ENCODE measurements around the gene CACNA1F.

CACNA1F gene

DNA sequence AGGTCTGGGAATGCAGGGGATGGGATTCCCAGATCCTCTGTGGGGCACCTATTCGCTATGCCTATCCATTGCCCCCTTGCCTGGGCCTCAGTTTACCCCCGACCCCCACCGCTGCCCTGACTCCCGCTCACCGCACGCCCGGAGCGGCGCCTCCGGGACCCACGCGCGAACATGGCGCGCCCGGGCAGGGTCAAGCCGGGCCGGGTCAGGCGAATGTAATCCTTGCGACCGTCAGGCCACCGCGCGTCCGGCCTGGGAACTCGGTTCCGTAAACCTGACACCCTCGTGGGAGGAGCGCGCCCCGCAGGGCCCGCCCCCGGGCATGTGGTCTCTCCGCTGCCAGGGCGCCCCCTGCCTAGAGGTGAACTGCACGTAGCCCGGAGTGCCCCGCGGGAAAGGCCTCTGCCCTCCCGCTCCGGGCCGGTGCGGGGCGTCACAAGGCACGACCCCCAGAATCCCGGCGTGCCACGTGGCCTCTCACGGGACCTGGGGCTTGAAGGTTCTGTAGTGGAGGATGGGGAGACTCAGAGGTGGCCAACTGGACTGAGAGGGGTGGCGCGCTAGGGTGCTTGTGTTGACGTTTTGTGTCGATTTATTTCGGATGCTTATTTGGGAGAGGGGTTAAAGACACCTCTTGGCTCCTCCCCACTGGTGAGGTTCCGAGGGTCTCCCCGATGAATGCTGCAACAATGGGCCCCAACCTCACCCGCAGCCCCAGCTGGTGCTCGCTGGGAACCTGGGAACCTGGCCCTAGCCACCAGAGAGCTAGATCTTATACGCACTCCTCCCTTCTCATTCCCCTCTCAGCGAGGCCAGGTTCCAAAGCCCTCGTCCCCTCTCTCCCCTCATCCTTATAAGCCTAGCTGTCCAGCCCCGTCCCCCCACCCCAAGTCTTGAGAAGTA is 46.8 kb downstream of the CACNA1F start, which contains the start of gene PRICKLE3:
TSS of gene PRICKLE3 (minus strand) at position 249 of the 903 bp plus-strand sequence. CDS start at position 173, 76 bp downstream.
- peaks cover 20% of the 10 kb centered on the region for H3K4me1 ChIP-seq (ENCODE audit: insufficient read depth, low read length, severe bottlenecking)
- peak within 1 kb of the TSS; percentile 90 for H3K4me3 ChIP-seq (ENCODE audit: low read depth, low read length, poor library complexity, severe bottlenecking)
- peak within 1 kb of the TSS; percentile 85 for H3K9ac ChIP-seq (ENCODE audit: low read length)
- H3K27ac ChIP-seq (ENCODE audit: low read depth, low read length, poor library complexity, severe bottlenecking): peak within 1 kb of the TSS; percentile 57
- H3K9me3 ChIP-seq (ENCODE audit: low read length): no peaks in the 10 kb centered on the region
- H4K20me1 ChIP-seq (ENCODE audit: insufficient read depth, low read length): no peaks in the 10 kb centered on the region
- no peaks in the 10 kb centered on the region for H3K79me2 ChIP-seq (ENCODE audit: insufficient read depth, low read length)
- no peak within 1 kb of the TSS for H2AFZ ChIP-seq (ENCODE audit: low read length)
- H3K27me3 ChIP-seq (ENCODE audit: insufficient read depth, low read length): no peaks in the 10 kb centered on the region
- H3K9me2 ChIP-seq (ENCODE audit: low read depth, low read length): no peaks in the 10 kb centered on the region
- TF ChIP-seq EZH2 (IDR thresholded peaks at IDR 0.05; ENCODE audit: borderline replicate concordance, low read length) (no peak), CTCF (IDR thresholded peaks at IDR 0.05; ENCODE audit: low read length) (peak; percentile 66)
- H3F3A ChIP-seq (ENCODE audit: insufficient read depth, low read length): no peaks in the 10 kb centered on the region
- H3K4me2 ChIP-seq (ENCODE audit: low read length): peak within 1 kb of the TSS; percentile 94
- peaks cover 16% of the 10 kb centered on the region for H3K36me3 ChIP-seq (ENCODE audit: insufficient read depth, low read length)

GRCh38 chrX:49184294-49185281 is 48.6 kb downstream of the CACNA1F start:
- Histone ChIP-seq H4K20me1 (ENCODE audit: insufficient read depth, low read length) (no peaks in the 10 kb centered on the region), H3K9me3 (ENCODE audit: low read length) (no peaks in the 10 kb centered on the region), H3K27ac (ENCODE audit: low read depth, low read length, poor library complexity, severe bottlenecking) (peak overlapping the region; percentile 57), H3K79me2 (ENCODE audit: insufficient read depth, low read length) (no peaks in the 10 kb centered on the region), H3K36me3 (ENCODE audit: insufficient read depth, low read length) (peaks cover 20% of the 10 kb centered on the region), H3F3A (ENCODE audit: insufficient read depth, low read length) (no peaks in the 10 kb centered on the region), H3K27me3 (ENCODE audit: insufficient read depth, low read length) (no peaks in the 10 kb centered on the region), H3K9me2 (ENCODE audit: low read depth, low read length) (no peaks in the 10 kb centered on the region), H2AFZ (ENCODE audit: low read length) (no peak overlapping the region), H3K9ac (ENCODE audit: low read length) (peak overlapping the region; percentile 85), H3K4me2 (ENCODE audit: low read length) (peak overlapping the region; percentile 94), H3K4me3 (ENCODE audit: low read depth, low read length, poor library complexity, severe bottlenecking) (peak overlapping the region; percentile 90), H3K4me1 (ENCODE audit: insufficient read depth, low read length, severe bottlenecking) (peaks cover 17% of the 10 kb centered on the region)
- TF ChIP-seq EZH2 (IDR thresholded peaks at IDR 0.05; ENCODE audit: borderline replicate concordance, low read length) (no peak), CTCF (IDR thresholded peaks at IDR 0.05; ENCODE audit: low read length) (no peak)

DNA sequence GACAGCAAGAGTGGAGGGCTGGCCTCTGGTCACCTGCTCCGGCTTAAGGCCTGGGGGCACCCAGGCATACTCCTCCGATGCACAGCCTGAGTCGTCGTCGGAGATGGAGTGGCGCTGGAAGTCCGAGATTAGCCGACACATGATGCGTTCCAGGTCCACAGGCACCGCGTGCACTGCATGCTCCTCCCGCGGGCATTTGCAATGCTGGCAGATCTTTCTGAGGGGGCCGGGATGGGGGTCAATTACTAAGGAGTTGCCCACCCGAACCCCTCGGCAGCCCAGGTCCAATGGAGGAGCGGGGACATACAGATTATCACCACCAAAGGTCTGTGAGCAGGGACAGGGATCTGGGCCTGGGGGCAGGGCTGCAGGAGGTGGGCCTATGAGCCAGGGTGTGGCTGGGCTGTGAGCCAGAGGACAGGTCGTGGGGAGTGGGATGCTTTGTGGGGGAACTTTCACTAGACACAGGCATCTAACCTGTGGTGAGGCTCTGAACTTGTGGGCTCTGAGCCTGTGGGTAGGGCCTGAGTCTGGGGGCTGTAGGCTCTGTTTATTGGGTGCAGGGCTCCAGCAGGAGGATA is 49.3 kb downstream of the CACNA1F start:
- H2AFZ ChIP-seq (ENCODE audit: low read length): no peak overlapping the region
- H3K4me2 ChIP-seq (ENCODE audit: low read length): peak overlapping the region; percentile 94; the same call in 1 of the 2 replicates
- peaks cover 17% of the 10 kb centered on the region for H3K4me1 ChIP-seq (ENCODE audit: insufficient read depth, low read length, severe bottlenecking)
- H4K20me1 ChIP-seq (ENCODE audit: insufficient read depth, low read length): no peaks in the 10 kb centered on the region
- H3K9ac ChIP-seq (ENCODE audit: low read length): no peak overlapping the region
- no peaks in the 10 kb centered on the region for H3F3A ChIP-seq (ENCODE audit: insufficient read depth, low read length)
- no peaks in the 10 kb centered on the region for H3K27me3 ChIP-seq (ENCODE audit: insufficient read depth, low read length)
- no peaks in the 10 kb centered on the region for H3K9me2 ChIP-seq (ENCODE audit: low read depth, low read length)
- peak overlapping the region; percentile 90 for H3K4me3 ChIP-seq (ENCODE audit: low read depth, low read length, poor library complexity, severe bottlenecking)
- peaks cover 28% of the 10 kb centered on the region for H3K36me3 ChIP-seq (ENCODE audit: insufficient read depth, low read length)
- H3K79me2 ChIP-seq (ENCODE audit: insufficient read depth, low read length): no peaks in the 10 kb centered on the region
- TF ChIP-seq CTCF (IDR thresholded peaks at IDR 0.05; ENCODE audit: low read length) (no peak), EZH2 (IDR thresholded peaks at IDR 0.05; ENCODE audit: borderline replicate concordance, low read length) (no peak)
- H3K27ac ChIP-seq (ENCODE audit: low read depth, low read length, poor library complexity, severe bottlenecking): peak overlapping the region; percentile 19
- no peaks in the 10 kb centered on the region for H3K9me3 ChIP-seq (ENCODE audit: low read length)

Data from OCI-LY1 (cell line).